ENCODE measurements around the gene RIMS4.

Gene RIMS4

GRCh38 chr20:44761423-44761822, 48.9 kb downstream of the RIMS4 start:
- no peak for DNase-seq

GRCh38 chr20:44759595-44759994, 50.8 kb downstream of the RIMS4 start:
- no peak for DNase-seq

- no peak for DNase-seq
Measured at GRCh38 chr20:44758247-44759101, 51.9 kb downstream of the RIMS4 start.

- no peak for DNase-seq
Measured at GRCh38 chr20:44756956-44757355, 53.4 kb downstream of the RIMS4 start.

GRCh38 chr20:44756011-44756688, 54.2 kb downstream of the RIMS4 start:
- no peak for DNase-seq

- DNase-seq = no peak
Measured at GRCh38 chr20:44754554-44754953, 55.8 kb downstream of the RIMS4 start.

- no peak for DNase-seq
Measured at GRCh38 chr20:44752099-44752931, 58.0 kb downstream of the RIMS4 start.

GRCh38 chr20:44750081-44750805, 60.1 kb downstream of the RIMS4 start:
- no peak for DNase-seq

- DNase-seq = peak; percentile 31
Measured at GRCh38 chr20:44748005-44748370, 62.4 kb downstream of the RIMS4 start.

- DNase-seq = peak; percentile 66
Measured at GRCh38 chr20:44747166-44748004, 63.0 kb downstream of the RIMS4 start.

GRCh38 chr20:44746367-44747165, 63.8 kb downstream of the RIMS4 start:
- DNase-seq = no peak

GRCh38 chr20:44745598-44746366, 64.6 kb downstream of the RIMS4 start, which contains the start of gene KCNK15:
TSS of gene KCNK15 (plus strand) at chr20:44745865. CDS start at chr20:44745911, 46 bp downstream.
- no peak for DNase-seq

- no peak for DNase-seq
Measured at GRCh38 chr20:44745122-44745597, 65.2 kb downstream of the RIMS4 start.

- no peak for DNase-seq
Measured at GRCh38 chr20:44743916-44744655, 66.3 kb downstream of the RIMS4 start.

GRCh38 chr20:44743080-44743701, 67.2 kb downstream of the RIMS4 start:
- DNase-seq = no peak

GRCh38 chr20:44742304-44743079, 67.9 kb downstream of the RIMS4 start:
- DNase-seq = no peak

- no peak for DNase-seq
Measured at GRCh38 chr20:44739942-44740341, 70.4 kb downstream of the RIMS4 start.
